HL-60 (cell line): ENCODE data around the gene RIPOR2.

Experiments
- DNase-seq, 2 experiments: peaks; one replicate each; pipeline ENCODE4 v3.0.0-alpha.2; 2010 to 2020; ENCODE audit warnings: low read depth in 1 of 2, low spot score in 1 of 2
- H3K27ac ChIP-seq: fragments of 250-450 bp; sonication (Bioruptor Pico); replicated peaks from 2 replicates; pipeline ENCODE4 v1.5.1; 2020; ENCODE audit warnings: mild to moderate bottlenecking, moderate library complexity
- H3K27me3 ChIP-seq: fragments of 250-450 bp; sonication (Bioruptor Pico); 2 replicates; pipeline ENCODE4 v1.5.1; 2021; ENCODE audit warnings: mild to moderate bottlenecking, moderate library complexity; ENCODE audit not compliant: insufficient read depth, poor library complexity, severe bottlenecking
- H3K4me3 ChIP-seq: replicated peaks from 2 replicates; pipeline ENCODE4 v1.5.1; 2011; ENCODE audit warnings: mild to moderate bottlenecking, control low read depth, low read length; ENCODE audit not compliant: insufficient read depth
- CTCF ChIP-seq: IDR thresholded peaks from one replicate; pipeline ENCODE4 v1.5.1; 2011; ENCODE audit warnings: low read length, control low read depth, inconsistent platforms; ENCODE audit not compliant: insufficient read depth
- GABPA ChIP-seq: IDR thresholded peaks from 2 replicates; pipeline ENCODE4 v1.6.1; 2012; ENCODE audit warnings: low read depth
- POLR2AphosphoS5 ChIP-seq: IDR thresholded peaks from 2 replicates; pipeline ENCODE4 v1.6.1; 2012; ENCODE audit warnings: low read depth
- REST ChIP-seq: IDR thresholded peaks from 2 replicates; pipeline ENCODE4 v1.6.1; 2012; ENCODE audit warnings: low read depth; ENCODE audit not compliant: insufficient replicate concordance
- SPI1 ChIP-seq: IDR thresholded peaks from 2 replicates; pipeline ENCODE4 v1.6.1; 2012; ENCODE audit warnings: low read depth, mild to moderate bottlenecking, borderline replicate concordance

Gene RIPOR2

GRCh38 chr6:24926192-24926591 lies 9.6 kb downstream of the RIPOR2 start:
- no peak for DNase-seq
- H3K27ac ChIP-seq = no peak overlapping the region

GRCh38 chr6:24925661-24926060 lies 10.1 kb downstream of the RIPOR2 start:
- no peak overlapping the region for H3K4me3 ChIP-seq
- H3K27ac ChIP-seq = no peak overlapping the region
- no peak for DNase-seq
- no peaks in the 10 kb centered on the region for H3K27me3 ChIP-seq
- TF ChIP-seq POLR2AphosphoS5 (no peak), CTCF (no peak), SPI1 (no peak), REST (no peak), GABPA (no peak)

More at GRCh38 chr6:24926192-24926591, 9.6 kb downstream of the RIPOR2 start:
- TF ChIP-seq SPI1 (no peak), GABPA (no peak), POLR2AphosphoS5 (no peak), CTCF (no peak), REST (no peak)
- no peak overlapping the region for H3K4me3 ChIP-seq
- peaks cover 2% of the 10 kb centered on the region for H3K27me3 ChIP-seq

GRCh38 chr6:24924580-24925356 lies 11.0 kb downstream of the RIPOR2 start:
- H3K27ac ChIP-seq = no peak overlapping the region
- no peaks in the 10 kb centered on the region for H3K27me3 ChIP-seq
- H3K4me3 ChIP-seq = no peak overlapping the region
- DNase-seq = no peak
- TF ChIP-seq SPI1 (peak; percentile 85), GABPA (no peak)

- Histone ChIP-seq H3K4me3 (no peak overlapping the region), H3K27me3 (no peaks in the 10 kb centered on the region), H3K27ac (no peak overlapping the region)
- DNase-seq = no peak
- no peak for TF ChIP-seq POLR2AphosphoS5
- no peak for TF ChIP-seq CTCF
- no peak for TF ChIP-seq REST
- no peak for TF ChIP-seq GABPA
- TF ChIP-seq SPI1 = no peak
Measured at GRCh38 chr6:24923885-24924401, 11.8 kb downstream of the RIPOR2 start.
